Naive thymus-derived CD4-positive, alpha-beta T cell (primary cell): Measurements from ENCODE around the gene ZNHIT1. TPM values are rescaled to one million over a fixed set of nuclear protein-coding genes. Genes with fewer than 3 reads are reported as not detected.

Source experiments
- ATAC-seq: fragments of 150-1000 bp; cut with Tn5 transposase; 2 replicates; pipeline ENCODE4 v1.10.0; 2021; ENCODE audit warnings: mild to moderate bottlenecking, moderate library complexity
- CTCF ChIA-PET: fragments of 350-600 bp; sonication (Branson Sonifier 250); formaldehyde crosslinking; loops from one replicate; lab custom pipeline; 2021; ENCODE audit warnings: antibody characterized with exemption; lab: Charles Lee
- POLR2A ChIA-PET: fragments of 350-600 bp; sonication (Branson Sonifier 250); formaldehyde crosslinking; loops from one replicate; lab custom pipeline; 2021; ENCODE audit warnings: antibody characterized with exemption, inconsistent platforms; lab: Charles Lee
- DNase-seq, 9 donors: peaks; one replicate each; pipeline versions ENCODE4 v3.0.0 to v3.0.0-alpha.2; 2020 to 2022; ENCODE audit warnings: mixed read lengths in 1 of 9
- H3K27ac ChIP-seq: one replicate; pipeline ENCODE4 v1.7.0; 2013; ENCODE audit warnings: mild to moderate bottlenecking, low read depth, low read length, moderate library complexity
- H3K27me3 ChIP-seq, 2 donors: one replicate each; pipeline ENCODE4 v1.7.0; 2013; ENCODE audit warnings: low read length in 2 of 2, mild to moderate bottlenecking in 2 of 2, moderate library complexity in 2 of 2; ENCODE audit not compliant: control insufficient read depth in 2 of 2, insufficient read depth in 2 of 2
- H3K36me3 ChIP-seq, 3 experiments: 1 replicate in 2 of 3; 2 replicates in 1 of 3; pipeline ENCODE4 v1.7.0; 2013; ENCODE audit warnings: low read length in 3 of 3, mild to moderate bottlenecking in 3 of 3, moderate library complexity in 1 of 3; ENCODE audit not compliant: insufficient read depth in 3 of 3, control insufficient read depth in 2 of 3
- H3K4me1 ChIP-seq, 2 donors: one replicate each; pipeline ENCODE4 v1.7.0; 2013; ENCODE audit warnings: low read length in 2 of 2, mild to moderate bottlenecking in 2 of 2, moderate library complexity in 1 of 2; ENCODE audit not compliant: control insufficient read depth in 2 of 2, insufficient read depth in 2 of 2
- H3K4me3 ChIP-seq: 2 replicates; pipeline ENCODE4 v1.7.0; 2013; ENCODE audit warnings: mild to moderate bottlenecking, low read length
- H3K9me3 ChIP-seq, 3 experiments: 1 replicate in 2 of 3; 2 replicates in 1 of 3; pipeline ENCODE4 v1.7.0; 2013; ENCODE audit warnings: low read length in 3 of 3; ENCODE audit not compliant: control insufficient read depth in 2 of 3
- H3K27ac Mint-ChIP-seq, 9 donors: one replicate each; pipeline ENCODE4 v1.8.0; 2020 to 2022; ENCODE audit warnings: mixed read lengths in 9 of 9, mild to moderate bottlenecking in 8 of 9, moderate library complexity in 5 of 9, inconsistent platforms in 2 of 9
- H3K27me3 Mint-ChIP-seq, 5 donors: one replicate each; pipeline ENCODE4 v1.8.0; 2021 to 2022; ENCODE audit warnings: mixed read lengths in 5 of 5, mild to moderate bottlenecking in 1 of 5
- H3K36me3 Mint-ChIP-seq, 5 donors: one replicate each; pipeline ENCODE4 v1.8.0; 2020 to 2022; ENCODE audit warnings: mixed read lengths in 5 of 5, mild to moderate bottlenecking in 3 of 5, inconsistent platforms in 1 of 5
- H3K4me1 Mint-ChIP-seq, 7 donors: one replicate each; pipeline ENCODE4 v1.8.0; 2020 to 2022; ENCODE audit warnings: mixed read lengths in 7 of 7, mild to moderate bottlenecking in 3 of 7, inconsistent platforms in 1 of 7
- H3K4me3 Mint-ChIP-seq, 10 donors: one replicate each; pipeline ENCODE4 v1.8.0; 2020 to 2022; ENCODE audit warnings: mild to moderate bottlenecking in 10 of 10, mixed read lengths in 10 of 10, moderate library complexity in 6 of 10, inconsistent platforms in 2 of 10
- H3K9me3 Mint-ChIP-seq, 11 donors: one replicate each; pipeline ENCODE4 v1.8.0; 2020 to 2022; ENCODE audit warnings: mixed read lengths in 11 of 11, mild to moderate bottlenecking in 4 of 11, inconsistent platforms in 1 of 11, moderate library complexity in 1 of 11
- intact Hi-C, 2 donors: fragments of 100-400 bp; cut with micrococcal nuclease; formaldehyde crosslinking; loops; one replicate each; pipeline ENCODE4 v1.15.1; 2023
- polyA plus RNA-seq, 2 donors: library from polyadenylated mRNA; unstranded; fragments of 300-500 nt; fragmentation: Illumina TruSeq; gene quantifications; one replicate each; pipeline ENCODE4 v1.2.3, GENCODE V29; 2021
- total RNA-seq, 6 experiments: library from RNA in 5 of 6; stranded (reverse) in 5 of 6; gene quantifications; 1 replicate in 5 of 6; 2 replicates in 1 of 6; pipeline ENCODE4 v1.2.3 and lab custom pipeline; 2021 to 2026

The ZNHIT1 gene
- total RNA-seq (10 to 100 TPM; 32.1 to 72.1 (median 37.6) TPM), polyA plus RNA-seq (10 to 100 TPM; 39.9 to 57.3 TPM), total RNA-seq (lab: John Stamatoyannopoulos, UW) (41.6 reads per million, percentile 67 among the genes with 10 or more reads in this experiment)

DNA sequence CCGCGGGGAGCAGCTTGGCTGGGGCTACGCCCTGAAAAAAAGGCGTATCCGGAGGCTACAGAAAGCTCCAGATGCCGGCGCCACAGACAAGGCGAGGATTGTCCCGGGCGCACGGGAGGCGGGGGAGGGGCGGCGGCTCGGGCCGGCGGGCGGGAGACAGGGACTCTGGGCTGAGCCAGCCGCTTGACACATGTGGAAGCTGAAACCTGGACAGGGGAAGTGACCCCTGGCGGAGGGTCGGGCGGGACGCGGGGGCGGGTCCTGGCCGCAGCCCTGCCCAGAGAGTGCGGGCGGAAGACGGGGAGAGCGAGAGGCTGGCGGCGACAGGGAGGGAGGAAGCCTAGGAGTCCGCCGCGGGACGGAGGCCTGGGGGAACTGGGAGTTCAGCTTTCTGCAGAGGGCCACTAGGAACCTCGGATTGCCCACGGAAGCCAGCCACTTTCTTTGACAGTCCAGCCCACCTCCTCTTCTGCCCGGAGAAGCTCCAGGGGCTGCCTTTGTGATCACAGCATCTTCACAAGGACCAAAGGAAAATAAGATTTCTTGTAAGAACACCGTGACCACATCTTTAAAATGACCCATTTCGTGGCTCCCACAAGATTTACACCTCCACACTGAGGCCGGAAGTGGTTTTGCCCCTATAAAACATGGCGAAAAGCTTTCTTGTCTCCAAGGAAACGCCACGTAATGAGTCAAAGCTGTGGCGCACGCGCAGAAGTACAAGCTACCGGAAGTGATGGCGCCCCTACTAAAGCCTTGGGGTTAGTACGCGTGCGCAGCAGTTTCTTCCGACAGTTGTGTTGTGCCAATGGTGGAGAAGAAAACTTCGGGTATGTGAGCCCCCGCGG is at the start of gene ZNHIT1, which contains the start of gene PLOD3:
Gene ZNHIT1 (plus strand): TSS at position 778 of the 848 bp plus-strand sequence. CDS start 31 bp downstream, at position 809.
Gene PLOD3 (minus strand): TSS at position 194 of the 848 bp plus-strand sequence. CDS start 307 bp downstream, outside the sequence.
- H3K27me3 ChIP-seq, result no peaks in the 10 kb centered on the region
- ChIA-PET CTCF (interaction anchor here (1.1 to 3.5 kb wide), 5 partner anchors 13 to 134 kb away, joined by 3 to 30 read pairs (median 7); partner anchors contain the start of gene FIS1), POLR2A (interaction anchor here (0.5 to 3.2 kb wide), 17 partner anchors 9 to 1835 kb away, joined by 3 to 61 read pairs (median 5); partner anchors contain the start of genes FBXO24, FIS1, IFT22 and LRCH4)
- peak within 1 kb of the TSS; percentile 88 to 96 (median 93) for H3K27ac Mint-ChIP-seq
- peak within 1 kb of the TSS; percentile 87 for H3K27ac ChIP-seq
- H3K4me3 Mint-ChIP-seq, result peak within 1 kb of the TSS; percentile 89 to 97 (median 96)
- no peaks in the 10 kb centered on the region for H3K27me3 Mint-ChIP-seq
- H3K9me3 Mint-ChIP-seq, result no peaks in the 10 kb centered on the region
- DNase-seq (peak; percentile 86 to 97 (median 94)), ATAC-seq (peak; percentile 85)
- peaks cover 27 to 54% (median 46%) of the 10 kb centered on the region in 7 donors for H3K4me1 Mint-ChIP-seq
- H3K9me3 ChIP-seq, result no peaks in the 10 kb centered on the region
- H3K36me3 Mint-ChIP-seq, result peaks cover 0 to 19% (median 0%) of the 10 kb centered on the region in 5 donors
- peaks cover 15% of the 10 kb centered on the region in 2 donors for H3K4me1 ChIP-seq
- H3K36me3 ChIP-seq, result peaks cover 0 to 25% (median 0%) of the 10 kb centered on the region in 3 experiments
- peak within 1 kb of the TSS; percentile 70 for H3K4me3 ChIP-seq
- intact Hi-C loops, result loop anchor here (1.0 to 5.0 kb wide), 11 partner anchors 27 to 1145 kb away; partner anchors contain the start of genes AP1S1 (in 2 of the 2), IFT22 (in 2 of the 2), VGF (in 2 of the 2) and MEPCE (in 1 of the 2)

DNA sequence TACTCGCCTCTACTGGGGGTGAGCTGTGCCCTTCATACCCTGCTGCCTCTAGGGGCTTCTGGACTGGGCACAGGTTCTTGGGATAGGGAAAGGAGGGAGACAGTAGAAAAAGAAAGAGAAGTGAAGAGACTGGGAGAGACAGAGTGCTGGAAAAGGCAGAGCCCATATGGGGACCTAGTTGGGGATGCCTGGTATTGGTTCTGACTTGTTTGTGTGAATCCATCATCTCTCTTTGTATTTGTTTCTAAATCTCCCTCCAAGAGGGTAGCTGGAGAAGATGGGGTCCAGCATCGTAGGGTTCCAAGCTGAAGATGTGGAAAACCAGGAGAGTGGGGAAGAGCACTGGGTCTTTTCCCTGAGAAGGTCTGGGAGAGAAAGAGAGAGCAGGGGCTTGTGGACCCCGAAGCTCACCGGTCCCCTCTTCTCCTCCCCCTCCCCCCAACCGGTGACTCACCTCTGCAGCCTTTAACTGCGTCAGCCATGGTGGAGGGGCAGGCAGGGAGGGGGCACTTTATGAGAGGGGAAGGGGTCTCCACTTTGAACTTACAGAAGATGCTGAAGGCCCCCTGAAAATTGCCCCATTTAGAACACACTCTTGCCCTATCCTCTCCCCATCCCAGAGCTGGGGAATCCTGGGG is 49.4 kb upstream of the ZNHIT1 start:
- Mint-ChIP-seq H3K4me3 (peak overlapping the region in 5 of 10 donors; percentile 2 to 51 (median 33)), H3K27ac (no peak overlapping the region), H3K4me1 (peaks cover 57 to 79% (median 63%) of the 10 kb centered on the region in 7 donors), H3K36me3 (peaks cover 0 to 4% (median 0%) of the 10 kb centered on the region in 5 donors), H3K9me3 (peaks cover 0 to 11% (median 0%) of the 10 kb centered on the region in 11 donors), H3K27me3 (peaks cover 69 to 85% (median 73%) of the 10 kb centered on the region in 5 donors)
- Histone ChIP-seq H3K27me3 (peaks cover 16 to 64% of the 10 kb centered on the region in 2 donors), H3K4me3 (no peak overlapping the region), H3K27ac (no peak overlapping the region), H3K36me3 (no peaks in the 10 kb centered on the region), H3K4me1 (peaks cover 52 to 71% of the 10 kb centered on the region in 2 donors), H3K9me3 (no peaks in the 10 kb centered on the region)
- DNase-seq (no peak), ATAC-seq (no peak)
- intact Hi-C loops, result loop anchor here (1.0 to 5.0 kb wide), 3 partner anchors 24 to 281 kb away; partner anchors contain the start of gene UFSP1 (in 1 of the 2)
- CTCF ChIA-PET, result interaction anchor here (0.5 to 1.4 kb wide), 4 partner anchors 14 to 26 kb away, joined by 3 to 7 read pairs (median 4); no protein-coding TSS in a partner anchor
- POLR2A ChIA-PET, result no interaction called here

DNA sequence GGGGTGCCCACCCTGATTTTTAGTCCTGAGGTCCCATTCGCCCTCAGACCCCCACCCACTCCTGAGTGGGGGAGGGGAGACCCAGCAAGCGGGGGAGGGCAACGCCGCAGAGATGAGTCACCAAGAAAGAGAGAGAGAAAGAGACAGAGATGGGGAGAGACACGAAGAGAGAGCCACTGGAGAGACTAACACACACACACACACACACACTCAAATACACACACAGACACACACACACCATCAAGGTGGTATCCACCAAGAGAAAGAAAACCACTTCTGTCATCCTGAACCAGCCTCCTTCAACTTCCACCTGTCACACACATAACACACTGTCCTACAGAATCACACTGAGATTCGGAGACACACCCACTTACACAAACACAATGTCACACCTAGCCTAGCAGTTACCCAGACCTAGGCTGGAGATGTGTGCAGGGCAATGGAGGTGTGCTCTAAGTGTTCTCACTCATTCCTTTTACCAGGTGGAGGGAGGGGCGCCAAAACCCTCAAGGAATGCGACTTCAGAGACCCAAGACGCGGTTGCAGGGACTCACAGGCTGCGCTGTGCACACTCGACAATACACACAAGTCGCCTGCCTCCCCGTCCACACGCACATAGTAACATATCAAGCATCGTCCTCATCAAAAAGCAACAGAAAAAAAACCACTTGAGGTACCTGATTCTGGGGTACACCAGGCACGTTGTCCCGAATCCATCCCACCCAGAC is 48.7 kb upstream of the ZNHIT1 start:
- H3K4me1 ChIP-seq, result peaks cover 55 to 74% of the 10 kb centered on the region in 2 donors
- H3K27ac ChIP-seq, result no peak overlapping the region
- peaks cover 0 to 9% (median 0%) of the 10 kb centered on the region in 5 donors for H3K36me3 Mint-ChIP-seq
- H3K4me1 Mint-ChIP-seq, result peaks cover 62 to 87% (median 67%) of the 10 kb centered on the region in 7 donors
- no peak for DNase-seq
- no peaks in the 10 kb centered on the region for H3K36me3 ChIP-seq
- H3K4me3 ChIP-seq, result no peak overlapping the region
- POLR2A ChIA-PET, result no interaction called here
- peaks cover 18 to 68% of the 10 kb centered on the region in 2 donors for H3K27me3 ChIP-seq
- ATAC-seq, result no peak
- CTCF ChIA-PET, result interaction anchor here (0.5 to 3.0 kb wide), 6 partner anchors 13 to 26 kb away, joined by 3 to 31 read pairs (median 4); no protein-coding TSS in a partner anchor
- peaks cover 0 to 2% (median 0%) of the 10 kb centered on the region in 3 experiments for H3K9me3 ChIP-seq
- peak overlapping the region in 6 of 9 donors; percentile 8 to 78 (median 36) for H3K27ac Mint-ChIP-seq
- intact Hi-C loops, result loop anchor here (1.0 to 5.0 kb wide), 3 partner anchors 23 to 282 kb away; partner anchors contain the start of gene UFSP1 (in 1 of the 2)
- peak overlapping the region; percentile 26 to 77 (median 66) for H3K4me3 Mint-ChIP-seq
- H3K27me3 Mint-ChIP-seq, result peaks cover 77 to 91% (median 78%) of the 10 kb centered on the region in 5 donors
- H3K9me3 Mint-ChIP-seq, result peaks cover 0 to 11% (median 3%) of the 10 kb centered on the region in 11 donors

DNA sequence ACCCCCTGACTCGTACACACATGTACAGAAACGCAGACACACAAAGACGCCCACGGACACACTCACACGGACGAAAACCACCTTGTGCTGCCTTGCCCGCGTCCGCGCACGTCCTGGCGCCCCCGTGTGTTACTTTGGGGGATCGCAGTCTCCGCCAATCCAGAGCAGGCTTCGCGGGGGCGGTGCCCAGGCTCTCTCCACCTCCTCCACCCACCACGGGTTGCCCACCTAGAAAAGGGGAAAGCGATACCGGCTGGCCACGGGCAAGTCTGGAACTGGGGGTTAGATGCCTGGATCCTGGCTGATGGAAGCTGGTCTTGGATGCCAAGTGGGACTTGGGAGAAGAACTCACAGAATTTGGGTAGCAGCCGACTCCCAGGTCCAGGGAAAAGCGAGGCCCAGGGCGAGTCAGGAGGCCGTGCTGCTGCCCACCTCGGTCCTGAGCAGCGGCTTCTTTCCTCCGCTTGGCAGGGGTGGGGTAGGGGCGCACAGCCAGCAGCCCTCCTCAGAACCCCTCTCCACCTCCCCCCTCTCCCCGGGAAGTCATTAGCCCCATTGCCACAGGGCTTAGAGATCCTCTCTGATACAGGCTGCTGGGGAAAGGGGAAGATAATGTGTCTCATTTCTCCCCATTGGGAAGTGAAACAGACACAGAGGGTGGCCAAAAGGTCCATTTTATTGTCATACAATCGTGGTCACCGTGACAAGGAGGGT is 48.0 kb upstream of the ZNHIT1 start:
- Mint-ChIP-seq H3K27me3 (peaks cover 81 to 91% (median 84%) of the 10 kb centered on the region in 5 donors), H3K4me1 (peaks cover 63 to 85% (median 67%) of the 10 kb centered on the region in 7 donors), H3K9me3 (peaks cover 0 to 11% (median 3%) of the 10 kb centered on the region in 11 donors), H3K4me3 (peak overlapping the region; percentile 26 to 84 (median 70)), H3K36me3 (peaks cover 0 to 9% (median 0%) of the 10 kb centered on the region in 5 donors), H3K27ac (peak overlapping the region in 6 of 9 donors; percentile 8 to 78 (median 36))
- POLR2A ChIA-PET, result interaction anchor here (0.8 kb wide), 1 partner anchor 82 kb away, joined by 3 read pairs; no protein-coding TSS in a partner anchor
- H3K9me3 ChIP-seq, result peaks cover 0 to 2% (median 0%) of the 10 kb centered on the region in 3 experiments
- no peaks in the 10 kb centered on the region for H3K36me3 ChIP-seq
- CTCF ChIA-PET, result interaction anchor here (1.4 to 3.0 kb wide), 3 partner anchors 12 to 26 kb away, joined by 3 to 31 read pairs (median 4); no protein-coding TSS in a partner anchor
- H3K27me3 ChIP-seq, result peaks cover 18 to 69% of the 10 kb centered on the region in 2 donors
- DNase-seq (peak; percentile 56 to 86 (median 71)), ATAC-seq (peak; percentile 69)
- H3K4me1 ChIP-seq, result peaks cover 51 to 70% of the 10 kb centered on the region in 2 donors
- intact Hi-C loops, result loop anchor here (1.0 to 5.0 kb wide), 4 partner anchors 16 to 283 kb away; partner anchors contain the start of genes AP1S1 (in 1 of the 2) and UFSP1 (in 1 of the 2)
- no peak overlapping the region for H3K27ac ChIP-seq
- no peak overlapping the region for H3K4me3 ChIP-seq
